ENCODE results near the gene LDB3. TPM values are rescaled to one million over a fixed set of nuclear protein-coding genes. Genes with fewer than 3 reads are reported as not detected.

Gene LDB3
- total and polyA plus RNA-seq, 11 donors = 165 to 1,759 (median 1,273) TPM

DNA sequence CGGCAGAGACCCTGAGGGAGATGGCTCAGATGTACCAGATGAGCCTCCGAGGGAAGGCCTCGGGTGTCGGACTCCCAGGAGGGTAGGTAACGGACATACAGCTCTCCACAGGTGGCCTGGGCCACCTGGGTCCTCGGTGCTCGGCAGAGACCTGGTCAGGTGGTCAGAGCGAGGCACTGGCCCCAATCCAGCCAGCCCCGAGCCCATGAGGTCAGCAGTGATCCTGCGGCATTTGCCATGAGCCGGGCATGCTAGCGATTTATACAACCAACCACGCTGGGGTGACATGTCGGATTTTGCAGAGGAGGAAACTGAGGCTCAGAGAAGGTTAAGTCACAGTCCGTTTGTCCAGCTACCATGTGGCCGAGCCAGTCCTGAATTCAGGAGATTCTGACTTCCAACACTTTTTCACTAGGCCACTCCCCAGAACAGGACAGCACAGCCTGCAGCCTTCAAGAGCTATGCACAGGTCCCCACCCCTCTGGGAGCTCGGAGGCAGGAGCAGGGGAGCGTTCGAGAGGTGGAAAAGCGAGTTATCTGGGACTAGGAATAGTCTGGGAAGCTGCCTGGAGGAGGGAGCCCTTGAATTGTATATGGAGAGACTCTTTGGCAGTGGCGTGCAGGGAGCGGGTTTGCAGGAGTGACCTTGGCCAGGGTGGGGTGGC is 13.5 kb downstream of the LDB3 start:
- Histone ChIP-seq H3K4me3 (peak overlapping the region in 1 of 12 donors; percentile 7), H3K9me3 (no peaks in the 10 kb centered on the region), H3K36me3 (peaks cover 0 to 72% (median 15%) of the 10 kb centered on the region in 9 donors), H3K27ac (peak overlapping the region; percentile 59 to 100 (median 91)), H3K27me3 (peaks cover 0 to 3% (median 0%) of the 10 kb centered on the region in 9 donors), H3K4me1 (peaks cover 0 to 97% (median 52%) of the 10 kb centered on the region in 12 donors)
- WGBS, 4 donors = 52 to 65% (median 59%) methylated on average over 11 to 22 of the region's 22 CpGs
- DNase-seq (no peak), ATAC-seq (no peak)
- TF ChIP-seq POLR2A (IDR thresholded peaks at IDR 0.05) = no peak
- TF ChIP-seq, protein P1, sequence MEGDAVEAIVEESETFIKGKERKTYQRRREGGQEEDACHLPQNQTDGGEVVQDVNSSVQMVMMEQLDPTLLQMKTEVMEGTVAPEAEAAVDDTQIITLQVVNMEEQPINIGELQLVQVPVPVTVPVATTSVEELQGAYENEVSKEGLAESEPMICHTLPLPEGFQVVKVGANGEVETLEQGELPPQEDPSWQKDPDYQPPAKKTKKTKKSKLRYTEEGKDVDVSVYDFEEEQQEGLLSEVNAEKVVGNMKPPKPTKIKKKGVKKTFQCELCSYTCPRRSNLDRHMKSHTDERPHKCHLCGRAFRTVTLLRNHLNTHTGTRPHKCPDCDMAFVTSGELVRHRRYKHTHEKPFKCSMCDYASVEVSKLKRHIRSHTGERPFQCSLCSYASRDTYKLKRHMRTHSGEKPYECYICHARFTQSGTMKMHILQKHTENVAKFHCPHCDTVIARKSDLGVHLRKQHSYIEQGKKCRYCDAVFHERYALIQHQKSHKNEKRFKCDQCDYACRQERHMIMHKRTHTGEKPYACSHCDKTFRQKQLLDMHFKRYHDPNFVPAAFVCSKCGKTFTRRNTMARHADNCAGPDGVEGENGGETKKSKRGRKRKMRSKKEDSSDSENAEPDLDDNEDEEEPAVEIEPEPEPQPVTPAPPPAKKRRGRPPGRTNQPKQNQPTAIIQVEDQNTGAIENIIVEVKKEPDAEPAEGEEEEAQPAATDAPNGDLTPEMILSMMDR (IDR thresholded peaks at IDR 0.05) = no peak
- intact Hi-C loops (cut with DNase I) = loop anchor here in 1 of 10 donors (5.0 kb wide), 1 partner anchor 40 kb away; no protein-coding TSS in a partner anchor

DNA sequence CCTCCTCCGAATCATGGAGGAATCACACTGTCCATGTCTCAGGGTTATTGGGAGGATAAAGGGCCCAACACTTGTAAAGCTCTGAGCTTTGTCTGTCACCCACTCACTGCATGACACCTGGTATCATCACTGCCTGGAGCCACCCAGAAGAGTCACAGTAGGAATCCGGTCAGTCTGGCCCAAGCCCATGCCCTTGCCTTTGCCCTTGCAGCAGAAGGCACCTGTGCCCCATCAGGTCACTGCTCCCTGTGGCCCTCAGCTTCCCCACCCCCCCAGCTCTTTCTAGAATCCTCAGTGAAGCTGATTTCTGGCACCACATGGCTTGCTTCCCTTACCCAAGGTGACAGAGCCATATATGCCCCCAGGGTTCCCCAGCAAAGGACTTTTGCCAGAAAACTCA is 14.4 kb downstream of the LDB3 start:
- intact Hi-C loops (cut with DNase I) = loop anchor here in 1 of 10 donors (5.0 kb wide), 1 partner anchor 40 kb away; no protein-coding TSS in a partner anchor
- WGBS, 4 donors = 46 to 100% (median 52%) methylated on average over 1 to 2 of the region's 2 CpGs
- no peak overlapping the region for H3K4me3 ChIP-seq

DNA sequence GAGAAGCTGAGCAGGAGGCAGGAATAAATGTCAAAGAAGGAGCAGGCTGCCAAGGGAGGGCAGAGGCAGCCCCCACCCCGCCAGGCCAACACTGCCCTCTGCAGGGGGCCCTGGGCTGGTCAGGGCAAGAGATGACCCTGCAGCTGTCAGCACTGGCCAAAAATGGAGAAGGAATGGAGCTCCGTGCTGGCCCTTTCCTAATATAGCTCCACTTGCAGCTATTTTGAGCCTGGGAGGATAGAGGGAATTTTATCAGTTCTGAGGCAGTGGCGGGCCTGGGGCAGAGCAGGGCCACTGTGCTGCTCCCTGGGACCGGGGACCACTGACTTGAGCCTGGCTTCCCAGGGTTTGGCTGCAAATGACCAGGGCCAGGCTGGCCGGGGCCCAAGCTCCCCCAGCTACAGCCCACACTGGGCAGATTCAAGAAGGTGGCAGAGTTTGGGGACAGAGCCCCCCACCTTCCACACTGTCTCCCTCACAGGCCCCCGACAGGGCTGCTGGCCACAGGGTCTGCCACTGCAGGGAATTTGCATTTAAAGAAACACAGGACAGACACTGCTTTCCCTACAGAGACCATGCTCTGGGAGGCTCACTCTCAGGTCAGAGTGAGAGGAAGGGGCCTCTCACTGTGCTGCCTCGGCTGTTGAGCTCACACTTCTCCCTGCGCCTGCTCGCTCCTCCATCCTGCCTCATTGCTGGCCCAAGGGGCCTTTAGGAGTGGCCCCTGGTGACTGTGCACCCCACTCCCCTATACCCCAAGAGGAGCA is 16.2 kb downstream of the LDB3 start:
- peaks cover 0 to 93% (median 45%) of the 10 kb centered on the region in 12 donors for H3K4me1 ChIP-seq
- DNase-seq = peak; percentile 80 to 85 (median 83)
- peak overlapping the region; percentile 63 to 100 (median 91) for H3K27ac ChIP-seq
- peak in 1 of 2 donors; percentile 34 for TF ChIP-seq POLR2A (IDR thresholded peaks at IDR 0.05)
- TF ChIP-seq, protein P1 (IDR thresholded peaks at IDR 0.05) = peak; percentile 33 to 78 (median 64)
- H3K27me3 ChIP-seq = peaks cover 0 to 3% (median 0%) of the 10 kb centered on the region in 9 donors
- no peak overlapping the region for H3K4me3 ChIP-seq
- WGBS, 4 donors = 19 to 36% (median 27%) methylated on average over 6 to 9 of the region's 9 CpGs
- peak; percentile 34 to 58 (median 47) for ATAC-seq
- intact Hi-C loops (cut with DNase I) = loop anchor here in 5 of 10 donors (5.0 kb wide), 2 partner anchors 42 to 213 kb away; no protein-coding TSS in a partner anchor
- H3K9me3 ChIP-seq = no peaks in the 10 kb centered on the region
- H3K36me3 ChIP-seq = peaks cover 0 to 52% (median 15%) of the 10 kb centered on the region in 9 donors

More for the DNA sequence above, 14.4 kb downstream of the LDB3 start:
- H3K27me3 ChIP-seq = peaks cover 0 to 3% (median 0%) of the 10 kb centered on the region in 9 donors
- H3K36me3 ChIP-seq = peaks cover 0 to 68% (median 15%) of the 10 kb centered on the region in 9 donors
- H3K9me3 ChIP-seq = no peaks in the 10 kb centered on the region
- ATAC-seq = peak in 2 of 4 donors; percentile 3 to 4
- peaks cover 0 to 97% (median 48%) of the 10 kb centered on the region in 12 donors for H3K4me1 ChIP-seq
- DNase-seq = peak in 2 of 5 donors; percentile 52 to 70
- H3K27ac ChIP-seq = peak overlapping the region; percentile 71 to 100 (median 91)
- TF ChIP-seq, protein P1 (IDR thresholded peaks at IDR 0.05) = no peak
- no peak for TF ChIP-seq POLR2A (IDR thresholded peaks at IDR 0.05)

Measured in heart left ventricle (tissue), 16 donors.